SK-N-MC (cell line): Measurements from ENCODE around the gene TEX261.

ENCODE experiments used
- EZH2 ChIP-seq: fragments of 200-600 bp; sonication (generic); IDR thresholded peaks from one replicate; pipeline ENCODE4 v1.6.1; 2017; ENCODE audit warnings: antibody characterized with exemption
- POLR2AphosphoS5 ChIP-seq: IDR thresholded peaks from 2 replicates; pipeline ENCODE4 v1.6.1; 2012; ENCODE audit warnings: mild to moderate bottlenecking, low read depth, low read length, borderline replicate concordance

- TF ChIP-seq EZH2 (no peak), POLR2AphosphoS5 (no peak)
Observed at GRCh38 chr2:70939839-70940580, 54.7 kb downstream of the TEX261 start.
